ENCODE results near the gene TIMP4.

The TIMP4 gene

GRCh38 chr3:12178091-12178820, 19.5 kb upstream of the TIMP4 start:
- peaks cover 8% of the 10 kb centered on the region for H3K9me3 Mint-ChIP-seq
- no peaks in the 10 kb centered on the region for H3K27me3 Mint-ChIP-seq
- peaks cover 20% of the 10 kb centered on the region for H3K4me1 Mint-ChIP-seq
- no peak overlapping the region for H3K27ac Mint-ChIP-seq
- no peak overlapping the region for H3K4me3 Mint-ChIP-seq
- no peaks in the 10 kb centered on the region for H3K36me3 Mint-ChIP-seq
- no peak for ATAC-seq

DNA sequence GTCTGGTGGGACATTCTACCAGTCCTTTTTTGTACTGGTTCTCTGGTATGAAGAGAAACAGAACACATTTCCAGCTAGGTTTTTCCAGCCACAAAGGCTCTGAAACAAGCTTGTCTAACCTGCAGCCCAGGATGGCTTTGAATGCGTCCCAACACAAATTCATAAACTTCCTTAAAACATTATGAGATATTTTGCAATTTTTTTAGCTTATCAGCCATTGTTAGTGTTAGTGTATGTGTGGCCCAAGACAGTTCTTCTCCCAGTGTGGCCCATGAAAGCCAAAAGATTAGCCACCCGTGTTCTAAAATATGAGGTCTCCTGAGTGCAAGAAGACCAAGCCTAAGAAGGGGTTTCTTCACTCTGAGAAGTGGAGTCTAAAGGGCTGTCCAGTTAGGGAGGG, 18.4 kb upstream of the TIMP4 start:
- H3K4me3 Mint-ChIP-seq = no peak overlapping the region
- H3K36me3 Mint-ChIP-seq = peaks cover 3% of the 10 kb centered on the region

GRCh38 chr3:12175844-12176453, 17.2 kb upstream of the TIMP4 start:
- peaks cover 10% of the 10 kb centered on the region for H3K4me1 Mint-ChIP-seq
- H3K4me3 Mint-ChIP-seq = no peak overlapping the region
- H3K9me3 Mint-ChIP-seq = peaks cover 15% of the 10 kb centered on the region
- no peaks in the 10 kb centered on the region for H3K27me3 Mint-ChIP-seq
- peak; percentile 68 for ATAC-seq
- peaks cover 4% of the 10 kb centered on the region for H3K36me3 Mint-ChIP-seq
- no peak overlapping the region for H3K27ac Mint-ChIP-seq

More for the DNA sequence above, 18.4 kb upstream of the TIMP4 start:
- Mint-ChIP-seq H3K9me3 (peaks cover 13% of the 10 kb centered on the region), H3K27me3 (no peaks in the 10 kb centered on the region), H3K4me1 (peaks cover 20% of the 10 kb centered on the region), H3K27ac (peak overlapping the region; percentile 13)
- ATAC-seq = no peak

- H3K36me3 Mint-ChIP-seq = peaks cover 4% of the 10 kb centered on the region
- no peak overlapping the region for H3K27ac Mint-ChIP-seq
- ATAC-seq = no peak
- H3K9me3 Mint-ChIP-seq = peaks cover 15% of the 10 kb centered on the region
- H3K4me3 Mint-ChIP-seq = no peak overlapping the region
- H3K4me1 Mint-ChIP-seq = peaks cover 10% of the 10 kb centered on the region
- no peaks in the 10 kb centered on the region for H3K27me3 Mint-ChIP-seq
Measured at GRCh38 chr3:12175137-12175593, 16.5 kb upstream of the TIMP4 start.

GRCh38 chr3:12170207-12170606, 11.5 kb upstream of the TIMP4 start:
- no peaks in the 10 kb centered on the region for H3K4me1 Mint-ChIP-seq
- peaks cover 4% of the 10 kb centered on the region for H3K36me3 Mint-ChIP-seq
- H3K9me3 Mint-ChIP-seq = peaks cover 15% of the 10 kb centered on the region
- no peak overlapping the region for H3K4me3 Mint-ChIP-seq
- no peak overlapping the region for H3K27ac Mint-ChIP-seq
- peaks cover 12% of the 10 kb centered on the region for H3K27me3 Mint-ChIP-seq
- ATAC-seq = no peak

- H3K27ac Mint-ChIP-seq = no peak overlapping the region
- H3K4me3 Mint-ChIP-seq = no peak overlapping the region
- peaks cover 20% of the 10 kb centered on the region for H3K27me3 Mint-ChIP-seq
- no peaks in the 10 kb centered on the region for H3K36me3 Mint-ChIP-seq
- no peaks in the 10 kb centered on the region for H3K9me3 Mint-ChIP-seq
- no peaks in the 10 kb centered on the region for H3K4me1 Mint-ChIP-seq
- no peak for ATAC-seq
Measured at GRCh38 chr3:12165909-12166308, 7.2 kb upstream of the TIMP4 start.

- no peaks in the 10 kb centered on the region for H3K4me1 Mint-ChIP-seq
- no peaks in the 10 kb centered on the region for H3K36me3 Mint-ChIP-seq
- peaks cover 36% of the 10 kb centered on the region for H3K27me3 Mint-ChIP-seq
- no peak overlapping the region for H3K27ac Mint-ChIP-seq
- H3K9me3 Mint-ChIP-seq = no peaks in the 10 kb centered on the region
- H3K4me3 Mint-ChIP-seq = no peak overlapping the region
- no peak for ATAC-seq
Measured at GRCh38 chr3:12159227-12159601, 502 bp upstream of the TIMP4 start.

- ATAC-seq = no peak
- no peaks in the 10 kb centered on the region for H3K4me1 Mint-ChIP-seq
Measured at GRCh38 chr3:12157026-12157425, 1.7 kb downstream of the TIMP4 start.

DNA sequence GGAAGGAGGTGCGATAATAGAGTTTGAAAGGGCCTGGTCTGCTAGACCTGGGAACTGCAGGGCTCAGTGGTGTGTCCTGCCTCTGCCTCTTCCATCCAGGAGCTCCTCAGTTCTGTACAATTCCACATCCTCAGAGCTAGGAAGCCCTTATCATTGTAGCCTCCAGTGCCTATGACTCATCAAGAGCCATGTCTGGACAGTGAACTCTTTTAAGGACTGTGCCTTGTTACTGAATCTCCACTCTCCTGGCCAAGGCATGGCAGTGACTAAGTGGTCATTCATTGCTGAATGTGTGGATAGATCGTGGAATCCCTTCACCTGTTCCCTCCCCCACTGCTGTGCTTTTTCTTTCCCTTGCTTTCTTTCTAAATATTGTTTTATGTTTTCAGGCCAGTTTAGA, 2.9 kb downstream of the TIMP4 start:
- Mint-ChIP-seq H3K27ac (no peak overlapping the region), H3K4me3 (no peak overlapping the region), H3K27me3 (peaks cover 41% of the 10 kb centered on the region), H3K36me3 (no peaks in the 10 kb centered on the region), H3K9me3 (no peaks in the 10 kb centered on the region), H3K4me1 (no peaks in the 10 kb centered on the region)
- ATAC-seq = no peak

More at GRCh38 chr3:12157026-12157425, 1.7 kb downstream of the TIMP4 start:
- Mint-ChIP-seq H3K27ac (no peak overlapping the region), H3K4me3 (no peak overlapping the region), H3K9me3 (no peaks in the 10 kb centered on the region), H3K27me3 (peaks cover 38% of the 10 kb centered on the region), H3K36me3 (no peaks in the 10 kb centered on the region)

GRCh38 chr3:12155264-12155663, 3.4 kb downstream of the TIMP4 start:
- H3K9me3 Mint-ChIP-seq = no peaks in the 10 kb centered on the region
- H3K4me3 Mint-ChIP-seq = no peak overlapping the region
- H3K27ac Mint-ChIP-seq = no peak overlapping the region
- no peak for ATAC-seq
- H3K36me3 Mint-ChIP-seq = no peaks in the 10 kb centered on the region
- peaks cover 41% of the 10 kb centered on the region for H3K27me3 Mint-ChIP-seq
- H3K4me1 Mint-ChIP-seq = no peaks in the 10 kb centered on the region

DNA sequence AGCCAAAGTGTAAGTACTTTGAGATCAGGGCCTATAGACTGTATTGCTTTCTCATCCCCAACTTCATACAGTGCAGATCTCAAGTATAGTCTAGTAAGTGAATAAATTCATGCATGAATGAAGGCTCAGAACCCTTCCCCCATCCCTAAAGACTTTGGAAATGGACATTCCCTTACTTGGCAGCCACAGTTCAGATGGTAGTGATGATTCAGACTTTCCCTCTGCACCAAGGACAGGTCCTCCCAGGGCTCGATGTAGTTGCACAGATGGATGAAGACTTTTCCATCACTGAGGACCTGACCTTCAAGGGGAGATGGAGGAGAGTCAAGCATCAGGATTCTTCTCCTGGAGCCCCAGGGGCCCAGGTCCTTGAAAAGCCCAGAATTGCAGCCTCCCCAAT, 4.6 kb downstream of the TIMP4 start:
- Mint-ChIP-seq H3K4me1 (no peaks in the 10 kb centered on the region), H3K4me3 (no peak overlapping the region), H3K27ac (no peak overlapping the region), H3K9me3 (no peaks in the 10 kb centered on the region), H3K27me3 (peaks cover 38% of the 10 kb centered on the region), H3K36me3 (no peaks in the 10 kb centered on the region)
- ATAC-seq = no peak

- Mint-ChIP-seq H3K9me3 (no peaks in the 10 kb centered on the region), H3K4me1 (no peaks in the 10 kb centered on the region), H3K4me3 (no peak overlapping the region), H3K27me3 (peaks cover 32% of the 10 kb centered on the region), H3K27ac (no peak overlapping the region), H3K36me3 (no peaks in the 10 kb centered on the region)
- no peak for ATAC-seq
Measured at GRCh38 chr3:12150112-12150511, 8.6 kb downstream of the TIMP4 start.

DNA sequence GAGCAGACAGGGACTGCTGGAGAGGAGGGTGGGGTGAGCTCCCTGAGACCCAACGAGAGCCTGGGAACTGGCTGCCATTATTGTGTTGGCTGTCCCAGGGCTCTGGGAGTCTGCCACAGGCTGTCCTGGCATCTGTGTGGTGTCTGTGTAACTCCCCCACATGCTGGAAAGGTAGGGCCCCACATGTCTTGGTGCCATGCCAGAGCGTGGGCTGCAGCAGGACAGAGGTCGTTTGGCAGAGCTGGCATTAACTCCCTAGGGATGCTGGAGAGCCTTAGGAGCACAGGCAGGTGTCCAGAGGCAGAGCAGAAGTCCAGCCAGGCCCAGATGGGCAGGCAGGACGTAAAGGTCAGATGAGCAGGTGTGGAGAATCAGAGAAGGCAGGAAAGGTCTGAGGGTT, 9.7 kb downstream of the TIMP4 start:
- Mint-ChIP-seq H3K27me3 (peaks cover 32% of the 10 kb centered on the region), H3K27ac (no peak overlapping the region), H3K4me3 (no peak overlapping the region), H3K9me3 (no peaks in the 10 kb centered on the region), H3K4me1 (no peaks in the 10 kb centered on the region), H3K36me3 (no peaks in the 10 kb centered on the region)
- no peak for ATAC-seq

DNA sequence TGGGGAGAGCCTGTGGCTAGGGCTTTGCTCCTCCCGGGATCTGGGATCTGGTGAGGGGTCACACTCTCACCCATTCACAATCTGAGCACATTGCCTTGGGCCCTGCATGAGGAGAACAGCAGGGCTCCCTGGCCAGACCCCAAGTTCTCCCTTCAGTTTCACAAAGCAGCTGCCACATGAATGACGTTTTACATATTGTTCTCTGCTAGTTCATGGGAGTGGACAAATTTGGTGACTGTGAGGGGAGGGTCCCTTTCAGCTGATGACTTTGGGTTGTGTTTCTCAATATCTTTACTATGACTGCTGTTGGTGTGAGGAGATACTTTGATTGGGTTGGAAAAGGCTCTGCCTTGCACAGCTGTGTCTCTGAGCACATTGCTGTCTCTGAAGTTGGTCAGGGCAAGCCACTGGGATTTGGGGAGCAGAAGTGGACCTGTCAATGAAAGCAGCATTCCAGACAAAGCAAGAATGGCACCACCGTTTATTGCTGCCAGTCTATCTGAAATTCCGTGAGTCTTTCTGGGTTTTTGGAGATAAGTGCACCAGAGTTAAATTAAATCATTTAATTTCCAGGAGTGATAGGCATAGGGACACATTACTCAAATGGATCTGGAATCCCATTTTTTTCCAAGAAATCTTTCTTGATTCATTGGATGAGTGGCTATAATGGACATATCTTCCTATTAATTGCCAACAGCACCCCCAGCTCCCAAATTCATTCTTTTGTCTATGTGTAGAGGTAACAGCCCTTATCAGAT, 10.3 kb downstream of the TIMP4 start:
- Mint-ChIP-seq H3K4me3 (no peak overlapping the region), H3K27ac (no peak overlapping the region), H3K4me1 (no peaks in the 10 kb centered on the region), H3K9me3 (no peaks in the 10 kb centered on the region), H3K27me3 (peaks cover 32% of the 10 kb centered on the region), H3K36me3 (no peaks in the 10 kb centered on the region)
- ATAC-seq = no peak

DNA sequence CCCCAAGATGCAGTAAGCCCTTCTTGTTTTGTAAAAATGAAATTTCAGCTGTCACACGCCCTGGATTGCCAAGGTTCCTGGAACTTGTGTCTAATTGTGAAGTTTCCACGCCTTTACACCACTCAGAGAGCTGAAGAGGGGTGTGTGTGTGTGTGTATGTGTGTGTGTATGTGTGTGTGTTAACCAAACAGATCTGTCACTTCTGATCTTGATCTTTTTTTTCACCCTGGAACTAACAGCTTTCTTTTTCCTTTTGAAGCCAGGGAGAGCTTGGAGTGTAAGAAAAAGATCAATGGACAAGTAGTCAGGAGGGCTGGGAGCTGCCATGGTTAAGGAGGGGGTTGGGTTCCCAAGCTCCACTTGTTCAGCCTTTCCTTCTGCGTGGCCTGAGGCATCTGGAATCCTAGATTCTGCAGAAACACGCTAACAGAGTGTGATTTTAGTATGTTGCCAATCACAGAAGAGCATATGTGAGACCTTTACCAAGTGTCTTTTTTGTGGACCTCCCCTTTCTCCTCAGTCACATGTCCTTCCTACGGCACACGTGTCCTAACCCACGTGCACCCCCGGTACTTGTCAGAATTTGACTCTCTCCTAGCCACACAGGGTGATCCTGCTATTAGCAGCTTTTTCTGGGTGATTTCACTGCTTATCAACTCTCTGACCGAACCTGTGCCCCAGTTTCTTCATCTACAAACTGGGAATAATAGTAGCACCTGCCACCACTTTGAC, 11.5 kb downstream of the TIMP4 start:
- Mint-ChIP-seq H3K36me3 (no peaks in the 10 kb centered on the region), H3K4me1 (no peaks in the 10 kb centered on the region), H3K27ac (no peak overlapping the region), H3K4me3 (no peak overlapping the region), H3K27me3 (peaks cover 23% of the 10 kb centered on the region), H3K9me3 (no peaks in the 10 kb centered on the region)
- ATAC-seq = no peak

Measured in stimulated activated memory B cell treated with anti-CD40 and anti-IgM and Interleukin-4, amounts not matched to agents 10 μg/mL and 1 μg/mL and 100 μg/mL, for 72 hours (primary cell).